Body of pancreas (tissue), 4 donors: ENCODE measurements around the gene LSP1. TPM values are rescaled to one million over a fixed set of nuclear protein-coding genes. Genes with fewer than 3 reads are reported as not detected.
A peak's percentile ranks its signal among the peaks of the same experiment; 100 is the strongest.

Experiments used
- ATAC-seq: fragments of 150-250 bp; one replicate; pipeline ENCODE4 v1.9.1; 2016
- DNase-seq, 4 donors: peaks; one replicate each; pipeline ENCODE4 v3.0.0-alpha.2; 2019
- H3K27ac ChIP-seq, 4 donors: fragments of 200-600 bp; sonication (generic); 1 replicate in 3 of 4; 2 replicates in 1 of 4; pipeline versions ENCODE4 v1.5.1 to v1.6.1; 2016 to 2019; ENCODE audit warnings: mild to moderate bottlenecking in 1 of 4, mixed read lengths in 1 of 4, moderate library complexity in 1 of 4
- H3K27me3 ChIP-seq, 2 donors: fragments of 200-600 bp; sonication (generic); one replicate each; pipeline ENCODE4 v1.6.0; 2016; ENCODE audit warnings: mild to moderate bottlenecking in 1 of 2
- H3K36me3 ChIP-seq, 2 donors: fragments of 200-600 bp; sonication (generic); replicated peaks in 1 of 2; 2 replicates each; pipeline ENCODE4 v1.5.1; 2016; ENCODE audit warnings: low read depth in 2 of 2; ENCODE audit not compliant: insufficient read depth in 1 of 2
- H3K4me1 ChIP-seq: fragments of 200-600 bp; sonication (generic); one replicate; pipeline ENCODE4 v1.6.0; 2016
- H3K4me3 ChIP-seq, 2 donors: fragments of 200-600 bp; sonication (generic); 1 replicate in 1 of 2; 2 replicates in 1 of 2; pipeline ENCODE4 v1.5.1; 2016 to 2019
- H3K9me3 ChIP-seq, 3 donors: fragments of 200-600 bp; sonication (generic); 1 replicate in 2 of 3; 2 replicates in 1 of 3; pipeline ENCODE4 v1.5.1; 2016
- POLR2A ChIP-seq, 3 donors: fragments of 450-650 bp; IDR thresholded peaks; one replicate each; pipeline ENCODE4 v1.6.1; 2016; ENCODE audit warnings: antibody characterized with exemption in 3 of 3, mild to moderate bottlenecking in 2 of 3
- WGBS, 2 donors: methylation state at CpG; one replicate each; pipeline ENCODE4 v1.1.5; 2017; 5-methylcytosine and 5-hydroxymethylcytosine counted together
- intact Hi-C: fragments of 100-400 bp; cut with DNase I; formaldehyde crosslinking; loops from one replicate; pipeline ENCODE4 v1.15.1; 2023
- total RNA-seq, 2 donors: library from RNA; depleted of rRNA; stranded (reverse); fragments of >200 nt; gene quantifications; one replicate each; pipeline ENCODE4 v1.1.0, GENCODE V29; 2016
- TF ChIP-seq, protein P1 (sequence below), 7 experiments: fragments of 450-650 bp in 4 of 7; fragments of 200-600 bp in 3 of 7; sonication (generic) in 3 of 7; IDR thresholded peaks; one replicate each; pipeline ENCODE4 v1.5.1; 2016 to 2019; ENCODE audit warnings: antibody characterized with exemption in 7 of 7

Gene LSP1
- total RNA-seq, 2 donors from 2014 or later, result 9.9 to 11.5 TPM

DNA sequence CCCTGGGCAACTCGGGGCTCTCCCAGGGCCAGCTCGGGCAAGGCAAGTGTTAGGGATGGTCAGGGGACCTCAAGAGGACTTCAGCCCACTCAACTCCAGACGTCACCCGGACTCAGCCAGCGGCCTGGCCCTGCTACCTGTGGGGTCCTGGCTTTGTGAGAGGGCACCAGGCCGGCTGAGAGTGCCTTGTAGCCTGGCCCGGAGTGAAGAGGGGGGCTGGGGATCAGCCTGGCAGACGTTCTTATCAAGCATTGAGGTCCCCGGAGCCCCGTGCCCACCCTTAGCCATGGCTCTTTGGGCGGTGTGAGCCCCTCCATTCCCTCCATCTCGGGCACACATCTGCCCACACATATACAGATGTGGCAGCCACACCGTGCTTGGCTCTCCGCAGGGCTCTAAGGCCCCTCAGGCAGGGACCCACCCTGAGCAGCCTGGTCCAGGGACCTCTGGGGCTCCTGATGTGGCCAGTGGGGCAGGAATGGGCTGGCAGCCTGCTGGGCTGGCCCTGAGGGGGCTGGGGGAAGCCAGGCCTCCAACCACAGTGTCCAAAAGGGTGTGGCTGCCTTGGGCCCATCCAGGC, 15.3 kb downstream of the LSP1 start:
- H3K27ac ChIP-seq, result no peak overlapping the region
- DNase-seq (no peak), ATAC-seq (no peak)
- no peak for TF ChIP-seq POLR2A (IDR thresholded peaks at IDR 0.05)
- TF ChIP-seq, protein P1, sequence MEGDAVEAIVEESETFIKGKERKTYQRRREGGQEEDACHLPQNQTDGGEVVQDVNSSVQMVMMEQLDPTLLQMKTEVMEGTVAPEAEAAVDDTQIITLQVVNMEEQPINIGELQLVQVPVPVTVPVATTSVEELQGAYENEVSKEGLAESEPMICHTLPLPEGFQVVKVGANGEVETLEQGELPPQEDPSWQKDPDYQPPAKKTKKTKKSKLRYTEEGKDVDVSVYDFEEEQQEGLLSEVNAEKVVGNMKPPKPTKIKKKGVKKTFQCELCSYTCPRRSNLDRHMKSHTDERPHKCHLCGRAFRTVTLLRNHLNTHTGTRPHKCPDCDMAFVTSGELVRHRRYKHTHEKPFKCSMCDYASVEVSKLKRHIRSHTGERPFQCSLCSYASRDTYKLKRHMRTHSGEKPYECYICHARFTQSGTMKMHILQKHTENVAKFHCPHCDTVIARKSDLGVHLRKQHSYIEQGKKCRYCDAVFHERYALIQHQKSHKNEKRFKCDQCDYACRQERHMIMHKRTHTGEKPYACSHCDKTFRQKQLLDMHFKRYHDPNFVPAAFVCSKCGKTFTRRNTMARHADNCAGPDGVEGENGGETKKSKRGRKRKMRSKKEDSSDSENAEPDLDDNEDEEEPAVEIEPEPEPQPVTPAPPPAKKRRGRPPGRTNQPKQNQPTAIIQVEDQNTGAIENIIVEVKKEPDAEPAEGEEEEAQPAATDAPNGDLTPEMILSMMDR (IDR thresholded peaks at IDR 0.05), result no peak
- peaks cover 35% of the 10 kb centered on the region for H3K4me1 ChIP-seq
- H3K9me3 ChIP-seq, result no peaks in the 10 kb centered on the region
- intact Hi-C loops, result no loop called here
- 81 to 85% methylated on average over 6 to 14 of the region's 14 CpGs for WGBS, 2 donors
- H3K36me3 ChIP-seq, result no peaks in the 10 kb centered on the region
- no peaks in the 10 kb centered on the region for H3K27me3 ChIP-seq
- no peak overlapping the region for H3K4me3 ChIP-seq

DNA sequence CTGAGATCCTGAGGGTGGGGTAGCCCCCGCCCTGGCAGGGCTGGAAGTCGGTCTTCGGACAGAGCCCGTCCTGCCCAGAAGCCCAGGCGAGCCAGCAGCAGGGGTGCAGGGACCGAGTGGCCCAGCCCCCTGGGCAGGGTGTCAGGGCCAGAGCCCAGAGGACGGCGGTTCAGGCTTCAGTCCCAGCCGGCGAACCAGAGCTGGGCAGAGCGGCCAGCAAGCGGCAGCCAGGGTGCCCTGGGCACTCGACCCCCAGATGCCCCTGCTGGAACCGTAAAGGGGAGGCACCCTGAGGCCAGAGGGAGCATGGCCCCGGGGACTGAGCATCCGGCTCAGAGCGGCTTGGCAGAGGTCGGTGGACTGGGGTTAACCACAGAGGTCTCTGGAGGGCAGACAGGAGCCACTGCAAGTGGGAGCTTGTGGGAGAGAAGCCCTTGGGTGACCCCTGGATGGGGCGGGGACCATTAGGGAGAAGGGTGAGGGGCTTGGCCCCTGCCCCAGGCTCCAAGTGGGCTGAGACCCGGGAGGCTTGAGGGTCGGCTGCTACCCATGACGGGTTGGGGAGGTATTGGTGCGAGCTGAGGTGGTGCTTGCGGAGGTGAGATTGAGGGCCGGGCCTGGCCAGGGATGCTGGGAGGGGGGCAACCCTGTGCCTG, 15.9 kb downstream of the LSP1 start:
- no peaks in the 10 kb centered on the region for H3K9me3 ChIP-seq
- H3K27ac ChIP-seq, result peak overlapping the region in 1 of 4 donors; percentile 13
- H3K4me3 ChIP-seq, result no peak overlapping the region
- WGBS, 2 donors, result 76 to 87% methylated on average over 11 to 25 of the region's 25 CpGs
- TF ChIP-seq, protein P1 (IDR thresholded peaks at IDR 0.05), result no peak
- TF ChIP-seq POLR2A (IDR thresholded peaks at IDR 0.05), result no peak
- no peaks in the 10 kb centered on the region for H3K36me3 ChIP-seq
- H3K4me1 ChIP-seq, result peaks cover 29% of the 10 kb centered on the region
- intact Hi-C loops, result no loop called here
- no peaks in the 10 kb centered on the region for H3K27me3 ChIP-seq
- DNase-seq, result no peak
- ATAC-seq, result no peak

DNA sequence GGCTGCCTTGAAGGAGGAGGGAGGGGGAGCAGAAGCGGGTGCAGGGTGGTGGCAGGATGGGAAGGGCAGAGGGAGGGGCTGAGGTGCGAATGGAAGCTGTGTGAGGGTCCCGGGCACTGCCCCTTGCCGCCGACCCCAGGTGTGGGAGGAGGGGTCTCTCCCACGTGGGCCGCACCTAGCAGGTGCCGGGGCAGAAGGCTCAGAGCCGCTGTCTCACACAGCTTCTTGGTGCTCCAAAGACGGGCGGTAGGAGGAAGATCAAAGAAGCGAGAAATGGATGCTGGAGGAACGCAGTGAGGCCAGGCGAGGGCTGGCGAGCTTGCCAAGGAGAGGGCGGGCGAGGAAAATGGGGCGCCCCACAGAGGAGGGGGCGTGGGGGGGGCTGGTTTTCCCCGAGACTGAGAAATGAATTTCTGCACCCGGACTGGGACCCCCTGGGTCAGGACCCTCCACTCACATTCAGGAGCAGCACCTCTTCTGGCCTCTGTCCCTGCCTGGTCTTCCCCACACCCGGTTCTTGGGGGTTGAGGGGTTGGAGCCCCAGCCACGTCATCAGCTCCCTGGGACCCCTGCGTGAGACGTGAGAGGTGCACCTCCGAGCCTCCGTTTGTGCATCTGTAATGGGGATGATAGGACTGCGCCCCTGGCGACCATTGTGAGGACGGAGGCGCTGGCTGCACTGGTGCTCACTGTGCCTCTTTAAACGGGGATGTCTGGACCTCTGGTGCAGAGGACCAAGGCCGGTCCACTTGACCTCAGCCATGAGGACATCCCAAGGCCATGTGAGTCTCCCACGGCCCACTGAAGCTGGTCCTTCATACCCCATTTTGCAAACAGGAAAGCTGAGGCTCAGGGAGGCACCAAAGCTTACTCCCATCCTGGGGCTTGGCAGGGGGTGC, 16.8 kb downstream of the LSP1 start:
- no peak overlapping the region for H3K4me3 ChIP-seq
- H3K27me3 ChIP-seq, result no peaks in the 10 kb centered on the region
- H3K27ac ChIP-seq, result no peak overlapping the region
- WGBS, 2 donors, result 74 to 79% methylated on average over 23 to 34 of the region's 34 CpGs
- intact Hi-C loops, result no loop called here
- no peak for DNase-seq
- H3K9me3 ChIP-seq, result no peaks in the 10 kb centered on the region
- H3K36me3 ChIP-seq, result no peaks in the 10 kb centered on the region
- H3K4me1 ChIP-seq, result peaks cover 20% of the 10 kb centered on the region
- ATAC-seq, result no peak
- TF ChIP-seq, protein P1 (IDR thresholded peaks at IDR 0.05), result no peak
- TF ChIP-seq POLR2A (IDR thresholded peaks at IDR 0.05), result no peak

DNA sequence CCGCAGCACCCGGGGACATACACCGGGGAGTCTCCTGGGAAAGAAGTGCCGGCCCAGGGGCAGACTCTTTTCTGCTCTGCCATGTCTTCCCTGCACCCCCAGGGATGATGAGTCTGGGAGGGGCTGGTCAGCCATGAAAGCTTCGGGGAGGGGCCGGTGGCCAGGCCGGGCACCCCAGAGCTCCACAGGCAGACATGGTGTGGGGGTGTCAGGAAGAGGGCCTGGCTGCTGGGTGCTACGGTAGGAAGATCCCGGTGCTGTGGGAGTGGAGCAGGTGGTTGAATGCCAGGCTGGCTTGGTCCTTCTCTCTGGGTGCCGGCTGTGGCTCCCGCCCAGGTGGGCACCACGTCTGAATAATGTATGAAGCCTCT, 17.4 kb downstream of the LSP1 start:
- WGBS, 2 donors, result 49 to 52% methylated on average over 7 to 11 of the region's 12 CpGs
- Histone ChIP-seq H3K36me3 (no peaks in the 10 kb centered on the region), H3K4me1 (peaks cover 15% of the 10 kb centered on the region), H3K27me3 (no peaks in the 10 kb centered on the region), H3K4me3 (no peak overlapping the region), H3K27ac (no peak overlapping the region), H3K9me3 (no peaks in the 10 kb centered on the region)
- intact Hi-C loops, result no loop called here
- ATAC-seq, result peak; percentile 60
- no peak for DNase-seq
- TF ChIP-seq, protein P1 (IDR thresholded peaks at IDR 0.05), result no peak
- no peak for TF ChIP-seq POLR2A (IDR thresholded peaks at IDR 0.05)
